ENCODE data around the gene SH3BP5.
A peak's percentile ranks its signal among the peaks of the same experiment; 100 is the strongest.
"Not testable (repeated sequence)": the region's sequence is repeated elsewhere in the genome, so short reads cannot be mapped to it uniquely, and the experiment has no call there.

Gene SH3BP5
- long read RNA-seq, donor 1, transcript SH3BP5-202 (9 exons, 2,822 nt) = major isoform, 23 of 23 reads
- long read RNA-seq, donor 1, partial matches to known transcripts = 0 of 23 reads
- long read RNA-seq, donor 1, other reads (novel, unspliced or antisense) = 0 of 23 reads
- long read RNA-seq, donor 2, transcript SH3BP5-202 (9 exons, 2,822 nt) = major isoform, 10 of 10 reads
- long read RNA-seq, donor 2, partial matches to known transcripts = 0 of 10 reads
- long read RNA-seq, donor 2, other reads (novel, unspliced or antisense) = 0 of 10 reads
- long read RNA-seq, donor 3, transcript SH3BP5-202 (9 exons, 2,822 nt) = major isoform, 15 of 31 reads
- long read RNA-seq, donor 3, partial matches to known transcripts = 16 of 31 reads
- long read RNA-seq, donor 3, other reads (novel, unspliced or antisense) = 0 of 31 reads
- long read RNA-seq, donor 4, transcript SH3BP5-202 (9 exons, 2,822 nt) = major isoform, 12 of 12 reads
- long read RNA-seq, donor 4, partial matches to known transcripts = 0 of 12 reads
- long read RNA-seq, donor 4, other reads (novel, unspliced or antisense) = 0 of 12 reads
- long read RNA-seq, donor 5, transcript SH3BP5-202 (9 exons, 2,822 nt) = major isoform, 18 of 18 reads
- long read RNA-seq, donor 5, partial matches to known transcripts = 0 of 18 reads
- long read RNA-seq, donor 5, other reads (novel, unspliced or antisense) = 0 of 18 reads
- long read RNA-seq, donor 6, transcript SH3BP5-202 (9 exons, 2,822 nt) = major isoform, 13 of 13 reads
- long read RNA-seq, donor 6, partial matches to known transcripts = 0 of 13 reads
- long read RNA-seq, donor 6, other reads (novel, unspliced or antisense) = 0 of 13 reads
- long read RNA-seq, donor 7, transcript SH3BP5-202 (9 exons, 2,822 nt) = major isoform, 17 of 90 reads
- long read RNA-seq, donor 7, partial matches to known transcripts = 73 of 90 reads
- long read RNA-seq, donor 7, other reads (novel, unspliced or antisense) = 0 of 90 reads
- long read RNA-seq, donor 8, transcript SH3BP5-202 (9 exons, 2,822 nt) = major isoform, 21 of 21 reads
- long read RNA-seq, donor 8, partial matches to known transcripts = 0 of 21 reads
- long read RNA-seq, donor 8, other reads (novel, unspliced or antisense) = 0 of 21 reads

DNA sequence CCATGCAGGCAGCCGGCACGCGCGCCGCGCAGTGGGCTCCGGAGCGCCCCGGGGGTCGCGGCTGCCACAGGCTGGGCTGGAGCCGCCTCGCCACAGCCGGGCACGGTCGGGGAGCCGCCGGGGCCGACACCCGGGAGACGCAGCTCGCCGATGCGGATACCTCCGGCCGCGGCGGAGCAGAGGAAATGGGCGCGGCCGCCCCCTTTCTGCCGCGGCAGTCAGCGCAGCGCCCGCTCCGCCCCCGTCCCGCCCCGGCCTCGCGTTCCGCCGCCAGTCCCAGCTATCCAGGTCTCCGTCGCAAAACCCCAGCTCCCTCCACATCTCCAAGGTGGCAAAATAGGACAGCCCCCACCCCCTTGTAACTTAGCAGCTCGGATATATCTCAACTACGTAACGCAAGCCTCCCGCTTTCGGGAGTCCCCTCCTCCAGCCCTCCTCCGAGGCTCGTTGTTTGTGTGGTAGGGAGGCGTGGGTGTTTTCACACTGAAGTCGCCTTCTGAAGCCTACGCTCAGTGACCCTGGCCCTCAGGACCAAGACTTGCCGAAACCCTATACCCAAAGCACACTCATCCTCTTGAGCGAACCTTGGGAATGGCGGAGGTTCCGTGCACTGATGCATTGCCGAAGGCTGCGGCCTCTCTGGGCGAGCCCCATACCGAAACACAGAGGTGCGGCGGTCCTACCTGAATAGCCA lies at the start of gene SH3BP5:
TSS of gene SH3BP5 (minus strand) at position 182 of the 694 bp plus-strand sequence. CDS start at position 4, 178 bp downstream.
- DNase-seq = peak; percentile 86

- no peak for DNase-seq
These were observed 48.8 kb upstream of the SH3BP5 start for GRCh38 chr3:15380980-15381890.

DNA sequence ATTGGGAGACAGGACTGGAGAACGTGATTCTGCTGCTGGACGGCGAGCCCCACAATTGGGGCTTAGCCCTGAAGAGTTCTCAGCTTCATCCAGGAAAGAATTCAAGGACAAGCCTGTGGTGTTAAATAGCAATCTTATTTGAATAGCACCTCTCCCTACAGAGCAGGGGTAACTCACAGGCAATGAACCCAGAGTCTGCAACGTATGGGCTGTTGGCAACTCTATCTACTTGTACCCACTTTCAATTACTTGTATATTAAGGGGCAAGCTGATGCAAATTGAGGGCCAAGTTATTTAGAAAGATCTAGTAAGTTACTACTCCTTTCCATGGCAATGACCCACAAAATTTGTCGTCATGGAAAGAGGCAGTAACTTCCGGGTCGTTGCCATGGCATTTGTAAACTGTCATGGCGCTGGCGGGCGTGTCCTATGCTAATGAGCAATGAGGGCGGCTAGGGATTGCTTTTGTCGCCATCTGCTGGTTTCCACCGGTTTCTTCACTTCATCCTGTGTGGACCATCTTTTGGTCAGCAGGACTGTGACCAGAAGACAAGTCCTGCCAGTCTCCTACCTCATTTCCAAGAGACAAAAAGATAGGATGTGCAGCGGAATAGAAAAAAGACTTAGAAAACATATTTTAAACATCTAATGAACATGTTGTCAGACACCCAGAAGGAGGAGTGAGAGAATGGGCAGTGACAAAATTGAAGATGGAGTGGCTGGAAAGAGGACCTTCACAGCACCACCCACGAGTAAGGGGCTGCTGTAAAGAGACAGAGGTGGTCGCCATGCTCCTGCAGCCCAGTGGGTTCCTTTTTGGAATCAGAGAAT lies 45.8 kb upstream of the SH3BP5 start:
- peak; percentile 67 for DNase-seq

GRCh38 chr3:15375461-15376000 lies 43.1 kb upstream of the SH3BP5 start:
- DNase-seq = no peak

DNA sequence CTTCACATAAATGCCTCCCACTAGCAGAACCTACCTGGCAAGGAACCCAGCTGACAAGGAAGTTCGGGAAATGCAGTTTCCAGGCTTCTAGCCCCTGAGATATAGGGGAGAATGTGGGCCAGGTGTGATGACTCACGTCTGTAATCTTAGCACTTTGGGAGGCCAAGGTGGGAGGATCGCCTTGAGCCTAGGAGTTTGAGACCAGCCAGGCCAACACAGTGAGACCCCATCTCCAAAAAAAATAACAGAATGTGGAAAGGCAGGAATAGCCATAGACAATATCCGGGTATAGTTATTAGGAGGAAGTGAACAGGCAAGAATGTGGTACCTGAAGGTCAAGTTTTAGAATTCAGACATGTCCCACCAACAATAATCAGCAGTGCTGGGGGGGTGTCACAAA lies 40.5 kb upstream of the SH3BP5 start:
- no peak for DNase-seq

DNA sequence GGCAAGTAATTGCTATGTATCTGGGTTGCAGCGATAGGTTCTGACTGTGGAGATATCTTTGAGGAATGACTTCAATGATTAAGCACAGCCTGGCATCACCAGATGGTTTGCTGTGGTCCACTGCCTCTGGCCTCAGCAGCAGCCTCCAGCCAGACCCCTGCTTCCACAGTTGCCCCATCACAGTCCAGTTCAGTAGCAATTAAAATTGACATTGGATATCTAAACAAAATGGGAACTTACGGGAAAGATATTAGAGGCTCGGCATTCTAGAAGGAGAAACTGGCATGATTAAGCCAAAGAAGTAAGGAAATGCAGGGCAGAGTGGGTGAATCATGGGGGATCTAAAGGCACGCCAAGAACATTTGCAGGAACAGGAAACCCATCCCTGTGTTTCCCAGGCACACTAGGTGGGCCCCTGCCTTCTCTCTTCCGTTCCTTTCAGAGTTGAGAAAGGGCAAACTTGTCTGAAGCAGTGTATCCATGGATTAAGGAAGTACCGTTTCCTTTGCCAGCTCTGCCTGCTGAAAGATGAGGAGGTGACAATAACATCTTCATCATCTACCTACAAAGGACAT lies 36.3 kb upstream of the SH3BP5 start:
- DNase-seq = no peak

- no peak for DNase-seq
These were observed 34.7 kb upstream of the SH3BP5 start for GRCh38 chr3:15367059-15367458.

DNA sequence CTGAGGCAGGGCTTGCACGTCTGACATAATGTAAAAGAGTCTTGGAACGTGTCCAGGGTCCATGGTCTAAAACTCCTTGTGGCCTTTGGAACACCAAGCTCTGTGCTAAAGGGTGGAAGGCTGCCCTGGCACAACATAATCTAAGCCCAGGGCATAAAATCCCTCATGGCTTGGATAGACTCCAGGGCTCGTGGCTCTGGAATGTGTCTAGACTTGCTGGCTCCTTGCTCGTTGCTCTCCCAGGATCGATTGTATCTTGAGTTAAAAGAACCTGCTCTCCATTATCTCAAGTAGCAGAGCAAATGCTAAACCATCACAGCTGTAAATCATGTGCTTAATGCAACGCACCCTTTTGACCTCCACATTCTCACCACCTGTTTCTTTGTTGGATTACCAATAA lies 31.7 kb upstream of the SH3BP5 start:
- DNase-seq = not testable (repeated sequence)

- no peak for DNase-seq
These were observed 29.3 kb upstream of the SH3BP5 start for GRCh38 chr3:15361494-15362214.

- DNase-seq = no peak
These were observed 28.6 kb upstream of the SH3BP5 start for GRCh38 chr3:15360788-15361493.

GRCh38 chr3:15359677-15360397 lies 27.5 kb upstream of the SH3BP5 start:
- no peak for DNase-seq

DNA sequence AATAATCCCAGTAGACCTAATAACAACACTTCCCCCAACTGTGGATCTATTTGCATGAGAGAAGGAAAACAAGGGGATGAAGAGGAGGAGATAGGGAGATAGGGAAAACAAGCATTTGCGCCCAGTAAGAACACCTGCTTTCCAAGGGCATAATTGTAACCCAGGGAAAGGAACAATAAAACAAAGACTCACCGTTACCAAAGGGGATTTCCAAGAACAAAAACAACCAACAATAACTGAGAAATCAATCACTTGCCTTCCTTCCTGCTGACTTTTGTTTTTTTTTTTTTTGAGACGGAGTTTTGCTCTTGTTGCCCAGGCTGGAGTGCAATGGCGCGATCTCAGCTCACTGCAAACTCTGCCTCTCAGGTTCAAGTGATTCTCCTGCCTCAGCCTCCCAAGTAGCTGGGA lies 24.3 kb upstream of the SH3BP5 start:
- DNase-seq = not testable (repeated sequence)

DNA sequence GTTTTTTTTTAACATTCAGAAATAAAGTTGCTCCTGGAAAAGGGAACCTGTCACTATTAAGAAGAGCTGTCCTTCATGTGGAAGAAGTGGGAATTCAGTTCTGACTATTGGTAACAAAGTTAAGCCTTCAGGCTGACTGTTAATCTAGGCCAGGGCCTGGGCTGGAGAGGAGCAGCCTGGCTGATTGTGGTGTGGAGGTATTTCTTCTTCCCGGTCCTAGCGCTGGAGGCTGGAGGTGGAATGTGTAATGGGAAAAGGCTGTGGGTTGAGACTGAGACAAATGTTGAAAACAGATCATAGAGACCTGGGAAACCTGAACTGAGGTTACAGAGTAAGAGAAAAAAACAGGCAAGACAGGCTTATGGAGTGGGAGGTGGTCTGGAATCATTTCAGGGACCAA lies 23.8 kb upstream of the SH3BP5 start:
- DNase-seq = no peak

- DNase-seq = no peak
These were observed 22.7 kb upstream of the SH3BP5 start for GRCh38 chr3:15355086-15355485.

- no peak for DNase-seq
These were observed 22.1 kb upstream of the SH3BP5 start for GRCh38 chr3:15354485-15354884.

DNA sequence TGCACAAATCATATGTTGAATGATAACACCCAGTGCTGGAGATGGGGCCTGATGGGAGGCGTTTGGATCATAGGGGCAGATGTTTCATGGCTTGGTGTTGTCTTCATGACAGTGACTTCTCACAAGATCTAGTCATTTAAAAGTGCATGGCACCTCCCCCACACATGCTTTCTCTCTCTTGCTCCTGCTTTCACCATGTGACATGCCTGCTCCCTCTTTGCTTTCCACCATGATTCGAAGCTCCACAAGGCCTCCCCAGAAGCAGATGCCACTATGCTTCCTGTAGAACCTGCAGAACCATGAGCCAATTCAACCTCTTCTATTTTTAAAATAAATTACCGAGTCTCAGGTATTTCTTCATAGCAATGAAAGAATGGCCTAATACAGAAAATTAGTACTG lies 17.8 kb upstream of the SH3BP5 start:
- no peak for DNase-seq

GRCh38 chr3:15349438-15349837 lies 17.1 kb upstream of the SH3BP5 start:
- DNase-seq = not testable (repeated sequence)
